A172 (cell line): ENCODE data around the gene ROS1. TPM values are rescaled to one million over a fixed set of nuclear protein-coding genes. Genes with fewer than 3 reads are reported as not detected.
"Not testable (repeated sequence)": the region's sequence is repeated elsewhere in the genome, so short reads cannot be mapped to it uniquely, and the experiment has no call there.

Experiments used
- DNase-seq: peaks from one replicate; pipeline ENCODE4 v3.0.0-alpha.2; 2015; ENCODE audit warnings: low spot score
- total RNA-seq: library from RNA; depleted of rRNA; stranded (reverse); fragments of >200 nt; shearing (Covaris generic); gene quantifications from 2 replicates; pipeline ENCODE4 v1.2.3, GENCODE V29; 2014; rRNA removed

The ROS1 gene
- total RNA-seq: 0.31 and 0.47 TPM in 2 replicates

DNA sequence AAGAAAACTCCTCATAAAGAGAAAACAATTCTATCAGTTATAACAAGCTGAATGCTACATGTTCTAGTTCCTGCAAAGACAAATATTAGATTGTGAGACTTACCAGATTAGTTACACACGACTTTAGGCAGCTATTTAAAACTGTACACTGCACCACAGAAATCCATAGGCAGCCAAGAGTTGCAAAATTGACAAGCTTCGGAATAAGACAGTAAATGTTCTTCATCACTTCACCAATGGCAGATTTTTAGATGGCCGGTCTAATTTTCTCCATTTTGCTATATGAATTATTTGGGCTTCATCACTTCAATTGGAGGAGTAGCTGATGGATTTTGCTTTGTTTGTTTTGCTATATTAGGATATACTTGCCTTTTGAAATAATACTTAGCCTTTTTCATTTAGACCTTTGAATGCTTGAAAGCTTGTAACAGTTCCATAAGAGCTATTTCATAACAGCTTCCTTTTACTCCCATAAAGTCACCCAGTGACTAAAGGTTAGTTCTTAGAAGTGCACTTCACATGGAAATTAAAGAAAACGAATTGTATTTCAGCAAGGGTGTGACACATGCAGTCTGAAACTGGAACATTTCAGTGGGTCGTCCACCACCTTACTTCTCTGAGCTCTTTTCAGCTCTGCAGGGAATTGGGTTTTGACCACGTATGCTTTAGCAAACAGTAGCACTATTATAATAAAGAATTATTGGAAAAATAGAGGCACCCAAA, at the start of gene ROS1:
Gene ROS1, minus strand, starts transcription at position 512 of the 723 bp plus-strand sequence. Its CDS starts 286 bp downstream, at position 226.
- DNase-seq: no peak

DNA sequence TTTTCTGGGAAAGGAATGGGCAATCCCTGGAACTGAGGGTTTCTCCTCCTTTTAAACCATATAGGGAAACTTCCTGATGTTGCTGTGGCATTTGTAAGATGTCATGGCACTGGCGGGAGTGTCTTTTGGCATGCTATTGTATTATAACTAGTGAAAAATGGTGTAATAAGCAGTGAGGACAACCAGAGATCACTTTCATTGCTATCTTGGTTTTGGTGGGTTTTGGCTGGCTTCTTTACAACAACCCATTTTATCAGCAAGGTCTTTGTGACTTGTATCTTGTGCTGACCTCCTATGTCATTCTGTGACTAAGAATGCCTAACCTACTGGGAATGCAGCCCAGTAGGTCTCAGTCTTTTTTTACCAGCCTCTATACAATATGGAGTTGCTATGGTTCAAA, 47.7 kb upstream of the ROS1 start:
- DNase-seq: no peak

DNA sequence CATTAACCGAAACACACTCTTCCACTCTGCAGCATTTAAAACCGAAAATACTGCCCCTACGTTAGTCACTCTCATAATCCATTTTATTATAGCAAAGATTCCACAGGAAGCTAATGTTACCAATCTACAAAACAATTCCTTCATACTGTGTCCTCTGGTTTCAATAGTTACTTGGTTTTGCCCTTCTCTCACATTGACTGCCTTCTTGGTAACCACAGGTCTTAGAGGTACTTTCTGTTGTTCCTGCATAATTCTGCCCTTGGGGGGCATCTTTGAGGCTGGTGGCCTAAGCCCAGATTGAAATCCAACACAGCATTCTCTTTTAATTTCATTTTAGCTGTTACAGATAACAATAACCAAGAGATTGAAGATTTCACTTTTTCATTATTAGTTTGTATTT, 46.9 kb upstream of the ROS1 start:
- DNase-seq: no peak

DNA sequence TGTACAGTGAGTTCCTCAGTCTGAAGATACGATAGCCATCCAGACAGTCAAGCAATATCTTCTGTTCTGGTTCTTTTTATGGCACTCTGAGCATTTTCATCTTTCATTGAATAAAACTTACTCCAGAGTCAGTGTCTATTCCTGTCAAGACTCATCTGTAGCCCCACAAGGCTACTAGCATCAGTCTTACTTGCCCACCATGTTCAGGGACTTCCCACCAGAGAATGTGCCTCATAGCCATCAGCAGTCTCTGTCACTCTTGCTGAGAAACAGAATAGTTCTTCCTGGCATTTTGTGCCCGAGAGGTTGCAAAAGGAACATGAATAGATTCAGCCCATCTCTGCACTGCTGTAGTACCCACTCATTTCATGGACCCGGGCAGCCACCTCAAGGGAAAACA, 44.0 kb upstream of the ROS1 start:
- no peak for DNase-seq

DNA sequence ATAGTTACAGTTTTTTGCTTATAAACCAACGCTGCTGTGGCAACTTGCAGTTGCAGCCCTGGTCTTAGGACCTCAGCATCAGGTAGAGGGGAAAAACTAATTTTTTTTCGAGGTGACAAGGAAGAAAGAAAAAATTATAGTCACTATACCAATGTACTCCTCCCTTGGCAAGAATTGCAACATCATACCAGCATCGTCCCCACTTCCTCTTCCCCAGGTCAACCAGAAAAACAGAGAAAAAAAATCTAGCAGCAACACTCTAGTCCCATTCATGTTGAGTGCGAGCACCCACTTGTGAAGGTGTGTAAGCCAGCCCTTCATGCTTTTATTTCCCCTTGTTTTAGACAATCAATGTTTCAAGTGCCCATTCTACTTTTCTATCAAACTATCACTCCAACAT, 43.6 kb upstream of the ROS1 start:
- DNase-seq: no peak

DNA sequence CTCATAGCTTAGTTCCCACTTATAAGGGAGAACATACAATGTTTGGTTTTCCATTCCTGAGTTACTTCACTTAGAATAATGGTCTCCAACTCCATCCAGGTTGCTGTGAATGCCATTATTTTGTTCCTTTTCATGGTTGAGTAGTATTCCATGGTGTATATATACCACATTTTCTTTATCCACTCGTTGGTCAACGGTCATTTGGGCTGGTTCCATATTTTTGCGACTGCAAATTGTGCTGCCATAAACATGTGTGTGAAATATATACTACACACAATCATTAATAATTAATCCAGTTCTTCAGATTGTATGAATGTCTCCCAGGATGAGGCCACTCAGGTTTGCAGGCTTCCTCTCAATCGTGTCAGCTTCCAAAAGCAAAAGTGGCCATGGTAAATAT, 42.8 kb upstream of the ROS1 start:
- DNase-seq: not testable (repeated sequence)

DNA sequence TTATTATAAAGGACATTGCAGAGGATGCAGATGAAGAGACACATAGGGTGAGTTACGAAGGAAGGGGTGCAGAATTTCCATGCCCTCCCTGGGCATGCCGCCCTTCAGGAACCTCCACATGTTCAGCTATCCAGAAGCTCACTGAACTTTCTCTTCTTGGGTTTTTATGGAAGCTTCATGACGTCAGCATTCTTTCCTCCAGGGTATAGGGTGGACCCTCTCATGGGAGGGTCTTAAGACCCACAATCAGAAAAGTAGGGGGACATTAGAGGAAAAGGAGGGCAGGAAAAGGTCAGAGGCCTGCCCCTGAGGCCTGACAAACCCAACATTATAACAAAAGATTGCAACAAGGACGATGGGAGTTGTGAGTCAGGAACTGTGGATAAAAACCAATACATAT, 42.1 kb upstream of the ROS1 start:
- DNase-seq: no peak

DNA sequence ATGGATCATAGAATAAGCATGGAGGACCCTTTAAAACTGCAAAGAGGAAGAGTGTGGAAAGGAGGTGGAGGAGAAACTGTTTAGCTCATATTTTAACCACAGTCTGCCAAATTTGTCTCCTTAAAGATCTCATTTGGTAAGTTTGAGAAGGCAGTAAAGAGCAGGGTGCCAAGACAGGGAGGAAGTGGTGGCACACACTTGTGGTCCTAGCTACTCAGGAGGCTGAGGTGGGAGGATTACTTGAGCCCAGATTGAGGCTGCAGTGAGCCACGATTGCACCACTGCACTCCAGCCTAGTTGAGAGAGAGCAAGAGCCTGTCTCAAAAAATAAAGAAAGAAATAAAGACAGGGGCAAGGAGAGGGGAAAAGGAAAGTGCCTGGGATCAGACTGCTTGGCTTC, 39.9 kb upstream of the ROS1 start:
- DNase-seq: no peak

DNA sequence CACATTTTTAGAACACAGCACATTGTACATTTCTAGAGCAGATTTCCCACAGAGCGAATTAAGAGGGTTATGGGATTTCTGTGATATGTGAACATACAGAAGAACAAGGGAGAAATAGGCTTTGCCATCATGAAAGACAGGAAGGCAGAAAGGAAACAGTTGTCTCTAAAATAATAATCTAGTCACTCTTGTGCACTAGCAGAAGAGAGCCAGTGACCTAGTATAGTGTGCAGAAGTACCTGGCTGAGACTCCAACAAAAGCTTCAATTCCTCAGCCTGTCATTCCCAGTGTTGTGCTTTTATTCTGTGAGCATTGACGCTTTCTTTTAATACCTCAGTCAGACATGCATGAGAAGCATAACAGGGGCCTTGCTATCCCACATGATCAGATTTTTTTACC, 39.0 kb upstream of the ROS1 start:
- DNase-seq: no peak

DNA sequence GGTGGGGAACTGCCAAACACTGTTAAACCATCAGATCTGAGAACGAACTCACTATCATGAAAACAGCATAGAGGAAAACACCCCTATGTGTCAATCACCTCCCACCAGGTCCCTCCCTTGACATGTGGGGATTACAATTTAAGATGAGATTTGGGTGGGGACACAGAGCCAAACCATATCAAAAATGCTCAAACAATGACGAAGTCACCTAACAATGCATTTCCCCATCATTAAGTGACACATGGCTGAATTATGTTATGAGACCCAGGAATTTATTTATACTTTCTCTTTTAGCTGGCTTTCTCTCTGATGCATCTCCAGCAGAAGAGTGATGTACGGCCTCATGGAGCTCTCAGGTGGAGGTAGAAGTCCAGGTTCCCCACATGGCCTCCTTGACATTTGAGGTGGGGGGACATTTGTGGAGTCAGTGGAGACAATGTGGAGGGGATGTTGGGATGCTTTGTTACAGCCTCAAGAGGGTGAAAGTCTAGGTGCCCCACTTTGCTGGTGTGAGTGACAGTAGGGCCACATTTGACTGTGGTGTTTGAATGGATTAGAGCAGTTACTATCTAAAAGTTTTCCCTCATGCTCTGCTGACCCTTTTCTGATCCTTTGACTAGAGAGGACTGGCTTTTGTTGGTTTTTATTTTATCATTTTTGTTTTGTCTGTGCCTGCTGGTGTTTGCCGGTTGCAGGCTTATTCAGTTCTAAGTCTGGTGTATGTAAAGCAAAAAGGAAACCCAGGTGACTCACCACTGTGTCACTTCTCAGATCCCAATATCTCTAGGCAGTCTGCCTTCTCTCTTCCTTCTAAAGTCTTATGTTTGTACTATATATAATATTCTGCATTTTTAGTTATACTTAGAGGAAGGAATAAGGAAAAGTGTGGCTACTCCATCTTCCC, 38.3 kb upstream of the ROS1 start:
- peak; percentile 85 for DNase-seq

DNA sequence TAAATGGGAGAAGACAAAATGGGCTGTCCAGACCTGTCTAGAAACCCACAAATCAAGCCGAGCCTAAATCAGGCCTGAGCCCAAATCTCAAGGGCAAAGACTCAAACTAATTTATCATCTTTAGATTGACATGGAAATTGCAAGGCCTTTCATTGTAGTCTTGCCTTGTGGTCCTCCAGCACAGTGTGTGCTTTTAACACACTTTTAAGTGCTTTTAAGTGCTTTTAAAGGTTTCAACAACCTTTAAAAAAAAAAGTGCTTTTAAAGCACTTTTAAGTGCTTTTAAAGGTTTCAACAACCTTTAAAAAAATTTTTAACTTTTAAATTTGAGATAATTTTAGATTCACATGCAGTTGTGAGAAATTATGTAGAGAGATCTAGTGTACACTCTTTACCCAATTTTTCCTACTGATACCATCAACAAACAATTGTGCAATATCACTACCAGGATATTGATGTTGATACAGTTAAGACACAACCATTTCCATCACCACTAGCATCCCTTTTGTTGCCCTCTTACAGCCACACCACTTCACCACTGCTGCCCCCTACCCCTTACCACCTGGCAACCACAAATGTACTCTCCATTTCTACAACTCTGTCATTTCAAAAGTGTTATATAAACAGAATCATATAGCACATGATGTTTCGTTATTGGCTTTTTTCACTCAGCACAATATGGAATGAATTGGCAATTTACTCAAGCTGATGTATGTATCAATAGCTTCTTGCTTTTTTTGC, 33.6 kb upstream of the ROS1 start:
- no peak for DNase-seq

DNA sequence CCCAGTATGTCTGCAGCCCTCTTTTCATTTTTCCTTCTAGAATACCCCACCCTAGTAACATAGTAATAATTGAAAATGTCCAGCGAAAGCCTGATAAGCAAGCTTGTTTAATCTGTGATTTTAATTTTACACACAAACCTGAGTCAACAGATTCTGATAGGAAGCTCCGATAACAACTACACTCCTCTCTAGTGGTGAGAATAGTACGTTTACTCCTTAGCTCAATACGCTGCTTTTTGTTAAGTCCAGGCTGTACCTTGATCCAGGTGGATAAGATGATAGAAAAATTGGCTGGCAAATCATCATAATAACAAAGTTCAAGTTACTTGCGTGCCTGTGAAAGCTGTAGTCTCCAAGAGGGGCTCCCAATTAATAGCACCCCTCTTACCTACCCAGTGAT, 31.3 kb upstream of the ROS1 start:
- DNase-seq: no peak

DNA sequence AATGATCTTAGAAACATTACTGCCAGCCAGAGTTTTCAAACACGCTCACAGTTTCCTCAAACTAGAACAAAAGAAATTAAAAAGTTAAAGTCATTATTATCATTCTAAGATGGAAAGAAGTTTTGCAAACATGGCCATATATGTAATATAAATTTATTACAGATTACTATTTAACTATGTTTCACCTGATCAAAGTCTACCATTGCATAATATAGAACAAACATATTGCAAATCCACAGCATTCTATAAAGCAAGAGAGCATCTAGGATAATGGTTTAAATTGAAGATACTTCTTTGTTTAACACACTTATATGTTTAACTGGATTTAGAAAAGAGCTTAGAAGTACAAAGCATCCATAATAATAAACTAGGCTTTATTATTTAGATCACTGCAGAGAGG, 30.5 kb upstream of the ROS1 start:
- no peak for DNase-seq

DNA sequence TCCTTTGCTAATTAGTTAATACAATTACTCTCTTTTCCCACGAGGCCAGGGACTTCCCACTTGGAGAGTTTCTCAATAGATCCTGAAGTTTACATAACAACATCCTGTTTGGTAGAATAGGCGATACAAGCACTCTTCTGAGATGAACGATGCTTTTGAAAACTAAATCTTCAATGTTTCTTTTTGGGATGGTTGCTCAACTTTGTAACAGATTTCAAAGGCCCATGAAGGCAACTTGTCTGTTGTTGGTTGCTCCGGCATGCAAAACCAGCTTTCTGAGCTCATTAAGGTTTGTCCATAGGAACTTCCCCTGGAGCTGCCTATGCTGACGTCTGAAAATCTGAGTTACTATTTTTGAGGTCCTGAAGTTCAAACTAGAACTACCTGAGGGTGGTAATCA, 25.9 kb upstream of the ROS1 start:
- no peak for DNase-seq

DNA sequence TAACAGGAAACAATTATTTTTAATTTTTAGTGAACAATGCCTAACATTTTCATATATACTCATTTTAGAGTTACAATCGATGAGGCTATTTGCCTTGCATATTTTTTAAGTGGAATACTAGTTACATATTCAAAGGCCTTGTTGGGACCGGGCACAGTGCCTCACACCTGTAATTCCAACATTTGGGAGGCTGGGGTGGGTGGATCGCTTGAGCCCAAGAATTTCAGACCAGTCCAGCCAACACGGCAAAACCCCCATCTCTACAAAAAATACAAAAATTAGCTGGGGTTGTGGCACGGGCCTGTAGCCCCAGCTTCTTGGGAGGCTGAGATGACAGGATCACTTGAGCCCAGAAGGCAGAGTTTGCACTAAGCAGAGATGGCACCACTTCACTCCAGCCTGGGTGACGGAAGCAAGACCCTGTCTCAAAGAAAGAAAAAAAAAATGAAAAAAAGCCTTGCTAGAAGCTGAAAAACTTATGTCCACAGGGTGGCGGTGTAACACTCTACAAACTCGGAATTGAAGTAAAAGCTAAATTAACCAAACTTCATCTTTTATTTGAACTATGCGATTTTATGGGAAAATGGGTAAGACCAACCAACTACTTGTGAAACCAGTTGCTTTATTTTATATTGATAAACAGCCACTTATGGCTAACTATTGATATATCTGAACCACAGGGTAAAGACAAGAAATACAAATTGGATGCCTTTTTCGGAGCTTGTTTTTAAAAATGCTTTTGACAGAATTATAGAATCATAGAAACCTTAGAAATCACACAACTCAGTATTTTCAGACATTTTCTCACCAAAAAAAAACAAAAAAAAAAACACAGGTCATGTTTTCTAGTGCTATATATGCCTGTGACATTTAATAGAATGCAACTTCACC, 24.1 kb upstream of the ROS1 start:
- peak; percentile 51 for DNase-seq

DNA sequence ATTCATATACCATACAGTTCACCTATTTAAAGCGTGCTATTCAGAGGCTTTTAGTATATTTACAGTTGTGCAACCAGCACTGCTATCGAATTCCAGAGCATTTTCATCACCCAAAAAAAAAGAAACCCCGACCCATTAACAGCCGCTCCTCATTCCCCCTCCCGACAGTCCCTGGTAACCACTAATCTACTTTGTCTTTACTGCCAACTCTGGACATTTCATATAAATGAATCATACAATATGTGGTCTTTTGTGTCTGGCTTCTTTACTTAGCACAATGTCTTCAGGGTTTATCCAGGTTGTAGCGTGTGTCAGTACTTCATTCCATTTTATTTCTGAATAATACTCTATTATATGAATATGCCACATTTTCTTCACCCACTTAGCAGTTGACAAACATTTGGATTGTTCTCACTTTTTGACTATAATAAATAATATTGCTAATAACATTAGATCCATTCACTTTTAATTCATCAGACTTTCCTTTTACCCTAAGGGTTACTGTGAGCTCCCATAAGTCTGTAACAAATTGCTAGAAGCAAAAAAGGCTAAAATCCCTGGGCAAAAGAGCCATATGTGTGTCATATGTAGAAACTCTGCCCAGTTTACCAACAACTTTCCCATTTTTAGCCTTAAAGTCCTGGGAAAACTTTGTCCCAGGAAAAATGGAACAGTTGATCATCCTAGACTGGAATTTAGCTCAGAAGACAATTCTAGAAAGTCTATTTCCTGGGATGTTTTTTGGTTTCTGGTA, 23.2 kb upstream of the ROS1 start:
- peak; percentile 92 for DNase-seq

DNA sequence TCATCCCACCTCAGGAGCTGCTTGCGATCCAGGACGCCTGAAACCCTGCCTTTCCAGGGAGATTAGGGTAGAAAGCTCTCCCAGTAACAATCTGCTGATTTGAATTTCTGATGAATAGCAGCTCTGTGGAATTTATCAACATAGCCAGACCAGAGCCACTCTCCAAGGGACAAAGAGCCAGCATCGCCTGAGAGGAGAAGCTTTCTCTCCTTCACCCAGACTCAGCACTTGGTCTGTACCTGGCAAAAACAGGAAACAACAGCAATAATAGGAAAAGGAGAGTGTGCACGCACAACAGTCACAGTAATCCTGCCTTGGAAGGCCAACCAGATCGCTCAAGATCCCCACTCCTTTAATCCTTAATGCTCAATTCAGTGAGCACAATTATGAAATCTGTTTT, 22.3 kb upstream of the ROS1 start:
- DNase-seq: peak; percentile 31

DNA sequence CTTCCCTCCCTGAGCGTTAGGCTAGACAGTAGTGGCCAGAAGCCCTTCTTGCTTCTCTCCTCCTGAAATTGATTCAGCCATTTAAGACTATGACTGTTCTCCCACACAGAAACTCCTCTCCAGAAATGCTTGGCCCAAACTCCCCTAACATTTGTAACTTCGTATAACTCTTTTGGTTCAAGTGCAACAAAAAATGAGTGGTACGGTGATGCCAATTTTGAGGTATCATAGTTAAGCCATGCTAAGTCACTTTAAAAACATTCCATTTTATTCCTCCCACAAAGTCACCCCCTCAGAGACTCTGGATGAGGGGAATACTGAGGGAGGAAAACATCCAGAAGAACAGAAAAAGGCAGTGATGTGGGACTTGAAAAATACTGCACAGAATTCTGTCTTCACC, 21.1 kb upstream of the ROS1 start:
- no peak for DNase-seq

DNA sequence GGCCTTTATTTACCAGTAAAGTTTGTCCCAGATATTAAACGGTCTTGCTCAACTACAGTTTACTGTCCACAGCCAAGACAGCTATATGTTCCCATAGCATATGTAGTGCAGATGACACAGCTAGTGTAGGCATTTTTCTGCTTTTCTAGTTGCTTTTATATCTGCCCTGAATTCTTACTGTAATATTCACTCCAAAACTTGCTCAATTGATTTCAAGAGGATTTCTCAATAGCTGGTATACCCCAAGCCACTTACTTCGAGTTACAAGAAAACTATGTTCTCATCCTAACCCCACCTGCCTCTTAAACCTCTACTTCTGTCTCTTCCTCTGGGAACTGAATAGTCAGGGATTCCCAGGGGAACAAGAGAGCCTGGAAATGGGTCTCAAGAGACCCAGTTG, 18.9 kb upstream of the ROS1 start:
- DNase-seq: no peak

DNA sequence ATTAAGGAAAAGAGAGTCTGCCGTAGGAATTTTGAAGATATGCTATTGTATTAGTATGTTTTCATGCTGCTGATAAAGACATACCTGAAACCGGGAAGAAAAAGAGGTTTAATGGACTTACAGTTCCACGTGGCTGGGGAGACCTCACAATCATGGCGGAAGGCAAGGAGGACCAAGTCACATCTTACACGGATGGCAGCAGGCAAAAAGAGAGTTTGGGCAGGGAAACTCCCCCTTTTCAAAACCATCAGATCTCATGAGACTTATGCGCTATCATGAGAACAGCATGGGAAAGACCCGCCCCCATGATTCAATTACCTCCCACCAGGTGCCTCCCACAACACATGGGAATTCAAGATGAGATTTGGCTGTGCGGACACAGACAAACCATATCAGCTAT, 16.6 kb upstream of the ROS1 start:
- not testable (repeated sequence) for DNase-seq

DNA sequence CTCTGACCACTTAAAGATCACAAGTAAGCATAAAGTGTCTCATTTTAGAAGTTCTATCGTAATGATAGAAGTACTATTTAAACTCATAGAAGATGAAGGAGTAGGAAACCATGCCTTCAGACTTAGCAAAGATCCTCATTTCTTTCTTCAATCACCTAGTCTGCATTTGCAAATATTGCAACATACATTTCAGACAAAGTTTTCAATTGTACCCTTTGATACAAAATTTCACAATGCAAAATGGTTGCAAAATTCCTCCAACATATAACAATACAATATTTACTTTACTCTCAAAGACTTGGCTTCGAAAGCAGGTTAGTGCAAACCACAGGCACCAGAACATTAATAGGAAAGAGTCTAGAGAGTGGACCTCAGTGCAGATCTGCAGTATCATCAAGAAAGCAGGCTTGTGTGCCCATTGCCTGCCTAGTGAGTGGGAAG, 16.1 kb upstream of the ROS1 start:
- DNase-seq: peak; percentile 5
